Dedifferentiated amniotic fluid mesenchymal stem cell (primary cell): ENCODE results near the gene SERGEF.

Experiments used
- DNase-seq: peaks from one replicate; pipeline ENCODE4 v3.0.0-alpha.2; 2016; ENCODE audit errors: extremely low spot score

SERGEF gene

DNA sequence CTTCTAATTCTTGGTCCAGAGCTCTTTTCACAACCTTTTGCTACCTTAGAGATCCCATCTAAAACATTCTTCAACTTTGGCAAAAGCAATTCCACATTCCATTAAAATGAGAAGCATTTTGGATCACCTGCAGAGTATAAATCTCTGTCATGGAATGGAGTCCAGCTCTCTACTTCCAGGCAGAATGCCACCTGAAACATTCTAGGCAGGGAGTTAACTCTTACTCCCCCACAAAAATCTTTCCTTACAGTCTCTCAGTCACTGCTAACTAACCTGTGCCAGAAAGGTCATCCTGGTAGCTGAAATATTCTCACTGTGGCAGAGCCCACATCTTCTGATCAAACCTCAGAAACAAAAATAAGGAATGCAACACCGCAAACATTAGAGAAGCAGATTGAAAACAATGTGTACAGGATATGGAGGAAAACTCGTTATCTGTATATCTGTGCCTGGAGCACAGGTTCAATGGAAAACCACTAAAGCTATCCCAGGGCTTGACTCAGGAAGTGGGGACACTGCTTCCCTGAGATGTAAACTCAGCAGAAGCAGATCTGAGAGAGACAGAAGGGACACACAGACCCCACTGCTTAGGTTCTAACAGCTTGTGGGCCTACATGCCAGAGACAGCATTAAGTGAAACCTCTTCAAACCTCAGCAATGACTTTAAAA, 199.3 kb downstream of the SERGEF start:
- DNase-seq: no peak

DNA sequence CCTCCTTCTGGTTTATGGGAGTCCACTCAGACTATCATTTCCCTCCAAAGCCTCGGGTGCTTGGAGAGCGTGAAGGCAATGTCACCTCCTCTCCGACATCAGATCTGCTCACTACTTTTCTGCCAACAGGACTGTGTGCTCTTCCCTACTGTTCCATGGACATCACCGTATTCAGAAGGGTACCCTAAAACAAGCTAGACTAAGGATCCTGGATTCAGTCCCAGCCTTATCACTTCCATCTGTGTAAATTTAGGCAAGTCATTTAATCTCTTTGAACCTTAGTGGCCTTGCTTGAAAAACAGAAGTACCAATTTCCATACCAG, 200.0 kb downstream of the SERGEF start:
- no peak for DNase-seq

DNA sequence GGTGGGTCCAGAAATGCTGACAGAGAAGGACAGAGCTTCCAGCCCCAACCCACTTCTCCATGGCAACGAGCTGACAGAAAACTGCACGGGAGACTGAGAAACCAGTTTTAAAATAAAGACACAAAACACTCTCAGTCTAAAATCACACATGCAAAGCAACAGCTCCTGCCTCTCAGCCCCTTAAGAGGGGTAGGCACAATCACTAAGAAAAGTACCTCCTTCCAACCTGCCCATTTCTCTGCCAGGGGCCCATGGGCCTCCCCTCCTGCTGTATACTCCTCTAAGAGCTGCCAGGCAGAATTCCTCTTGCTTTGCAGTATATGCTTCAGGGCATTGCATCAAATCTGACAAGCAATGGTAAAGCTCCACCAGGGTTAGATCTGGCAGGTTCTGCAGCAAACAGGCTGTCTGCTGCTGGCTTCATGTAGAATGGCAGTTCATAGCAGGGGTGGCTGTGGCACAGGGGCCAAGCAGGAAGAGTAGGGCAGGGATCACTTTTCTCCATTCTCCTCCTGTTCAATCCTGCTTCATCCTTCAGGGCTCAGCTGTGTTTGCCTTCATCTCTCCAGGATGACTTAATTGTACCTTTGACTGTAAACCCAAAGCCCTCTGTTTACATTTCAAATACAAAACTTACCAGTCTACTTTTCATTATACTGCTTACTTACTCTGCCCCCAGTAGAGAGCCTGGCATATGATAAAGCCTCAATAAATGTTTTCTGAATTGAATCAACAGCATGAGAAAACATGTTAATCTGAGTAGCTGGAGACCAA, 200.6 kb downstream of the SERGEF start:
- DNase-seq: peak; percentile 18

DNA sequence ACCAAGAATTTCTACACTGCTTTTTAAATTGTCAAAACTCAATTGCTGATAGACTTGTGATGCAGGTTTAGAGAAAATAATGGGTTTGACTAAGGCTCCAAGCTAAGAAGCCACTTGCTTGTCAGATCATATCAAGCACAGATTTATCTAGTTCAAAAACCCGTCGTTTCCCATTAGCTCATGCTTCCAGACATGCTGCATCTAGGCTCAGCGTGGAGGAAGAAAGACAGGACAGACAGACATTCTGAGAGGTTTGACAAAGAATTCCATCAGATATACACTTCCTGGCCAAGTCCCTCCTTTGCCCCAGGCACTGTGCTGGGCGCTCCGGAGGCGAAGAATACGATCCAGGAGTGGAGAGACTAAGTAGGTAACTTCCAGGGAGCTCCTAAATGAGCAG, 201.5 kb downstream of the SERGEF start:
- no peak for DNase-seq

DNA sequence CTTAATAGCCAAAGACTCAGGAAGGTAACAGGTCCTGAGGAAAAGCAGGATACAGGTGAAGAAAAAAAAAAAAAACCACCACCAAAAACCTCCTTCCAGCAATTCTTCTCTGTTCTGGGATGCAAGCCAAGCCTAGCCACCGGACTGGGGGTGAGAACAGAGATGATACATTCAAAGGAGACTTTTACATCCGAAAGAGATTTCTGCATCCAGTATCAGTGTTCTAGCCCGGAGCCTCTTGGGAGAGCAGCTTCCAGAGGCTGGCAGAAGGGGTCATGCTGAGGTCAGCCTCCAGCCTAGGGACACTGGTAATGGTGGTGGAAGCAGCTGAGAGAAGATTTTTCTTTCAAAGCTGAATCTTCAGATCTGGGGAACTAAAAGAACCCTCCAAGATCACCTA, 202.1 kb downstream of the SERGEF start:
- DNase-seq: no peak

DNA sequence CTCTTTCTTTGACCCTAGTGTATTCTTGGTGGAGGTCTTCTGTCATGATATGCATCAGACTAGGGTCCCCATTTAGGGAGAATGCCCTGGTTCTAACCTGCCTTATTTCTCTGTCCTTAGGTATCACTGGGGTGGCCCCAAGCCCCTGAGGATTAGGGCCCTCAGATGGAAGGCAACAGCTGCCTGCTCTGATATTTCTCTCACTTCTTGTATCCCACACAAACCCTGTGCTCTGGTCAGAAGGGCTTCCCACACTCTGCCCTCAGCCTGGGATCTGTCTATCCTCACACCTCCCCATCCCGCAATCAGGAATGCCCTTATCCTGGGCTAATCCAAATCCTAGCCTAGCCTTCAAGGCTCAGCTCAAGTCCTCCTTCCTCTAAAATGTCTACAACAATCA, 202.8 kb downstream of the SERGEF start:
- no peak for DNase-seq

DNA sequence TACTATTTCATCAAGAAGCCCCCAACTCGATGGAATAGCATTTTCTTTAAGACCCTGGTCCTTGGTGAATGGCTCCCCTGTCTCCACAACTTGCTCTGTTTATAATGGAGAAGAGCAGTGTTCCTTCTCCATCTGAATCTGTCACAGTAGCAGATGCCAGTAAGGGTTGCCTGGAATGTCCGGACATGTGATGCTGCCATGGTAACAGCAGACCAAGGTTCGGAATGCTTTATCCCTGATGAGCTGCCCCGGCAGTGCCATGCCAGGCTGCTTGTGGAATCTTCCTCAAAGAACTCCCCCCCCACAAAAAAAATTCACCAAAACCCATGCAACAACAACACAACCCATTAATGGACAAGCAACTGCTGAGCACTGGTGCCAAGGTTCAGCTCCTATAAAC, 205.8 kb downstream of the SERGEF start:
- no peak for DNase-seq

DNA sequence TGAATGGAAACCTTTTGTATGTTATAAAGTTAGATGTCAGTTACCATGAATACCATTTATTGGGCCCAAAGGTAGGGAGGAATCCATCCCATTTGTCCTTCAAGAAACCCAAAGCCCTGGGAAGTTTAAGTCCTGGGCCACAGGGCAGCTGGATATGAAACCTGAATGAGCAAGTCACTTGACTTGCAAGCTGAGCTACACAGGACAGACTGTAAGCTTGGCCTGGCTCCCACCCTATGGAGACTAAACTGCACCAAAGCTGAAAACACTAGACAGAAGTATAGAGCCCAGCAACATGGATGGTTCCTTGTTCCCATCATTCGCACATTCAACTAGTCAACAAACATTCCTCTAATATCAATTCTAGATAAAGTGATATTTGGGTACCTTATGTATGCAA, 207.0 kb downstream of the SERGEF start:
- DNase-seq: no peak

DNA sequence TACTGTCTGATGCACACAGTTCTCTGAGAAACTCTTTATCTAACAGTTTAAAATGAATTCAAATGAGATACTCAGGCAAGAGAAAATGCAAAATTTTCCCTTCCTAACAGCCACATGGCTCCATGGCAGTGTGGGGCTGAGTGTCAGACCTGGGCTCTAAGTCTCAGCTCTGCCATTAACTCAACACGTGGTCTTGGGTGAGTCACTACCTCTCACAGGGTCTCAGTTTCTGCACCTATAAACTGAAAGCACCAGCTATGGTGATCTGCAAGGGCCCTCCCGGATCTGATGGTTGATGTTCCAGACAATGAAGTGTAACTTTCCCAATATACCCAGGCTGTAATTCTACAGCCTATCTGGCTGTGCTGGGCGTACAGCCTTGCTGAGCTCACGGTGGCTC, 207.8 kb downstream of the SERGEF start:
- no peak for DNase-seq

DNA sequence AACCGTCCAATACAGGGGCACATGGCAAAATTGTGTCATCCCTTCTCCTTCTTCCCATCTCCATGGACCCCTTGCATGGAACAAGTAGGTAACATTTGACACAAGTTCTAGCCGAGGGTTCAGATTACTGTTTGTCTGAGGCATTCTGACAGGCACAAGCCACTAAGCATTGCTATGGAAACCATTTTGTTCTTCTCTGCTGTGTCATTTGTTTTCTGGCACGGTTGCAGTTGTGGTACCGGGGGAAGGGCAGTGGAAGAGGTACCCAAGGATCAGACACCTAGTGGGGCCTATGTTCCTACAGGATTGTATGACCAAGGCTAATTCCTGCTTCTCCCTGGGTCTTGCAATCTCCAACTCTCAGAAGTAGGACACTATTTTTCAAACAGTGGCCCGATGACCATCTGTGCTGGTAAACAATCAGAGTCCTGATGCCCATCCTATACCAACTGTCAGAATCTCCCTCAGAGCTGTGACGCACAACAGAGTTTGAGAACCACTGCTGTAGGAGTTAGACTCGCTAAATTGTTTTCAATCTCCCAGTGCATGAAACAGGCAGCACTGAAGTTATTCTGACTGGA, 209.0 kb downstream of the SERGEF start:
- no peak for DNase-seq

DNA sequence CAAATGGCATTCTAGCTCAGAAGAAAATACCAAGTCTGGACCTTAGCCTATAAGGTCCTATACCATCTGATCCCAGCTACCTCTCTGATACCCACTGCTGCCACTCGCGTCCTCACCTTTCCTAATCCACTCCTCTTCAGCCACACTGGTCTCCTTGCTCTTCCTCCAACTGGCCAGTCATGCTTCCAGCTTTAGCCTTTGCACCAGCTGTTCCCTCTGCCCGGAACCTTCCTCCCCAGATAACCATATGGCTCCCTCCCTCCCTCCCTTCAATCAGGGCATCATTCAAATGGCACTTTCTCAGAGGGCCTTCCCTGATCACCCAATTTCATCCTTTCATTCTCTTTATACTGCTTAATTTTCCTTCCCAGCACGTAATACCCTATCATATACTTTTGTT, 210.4 kb downstream of the SERGEF start:
- DNase-seq: no peak

DNA sequence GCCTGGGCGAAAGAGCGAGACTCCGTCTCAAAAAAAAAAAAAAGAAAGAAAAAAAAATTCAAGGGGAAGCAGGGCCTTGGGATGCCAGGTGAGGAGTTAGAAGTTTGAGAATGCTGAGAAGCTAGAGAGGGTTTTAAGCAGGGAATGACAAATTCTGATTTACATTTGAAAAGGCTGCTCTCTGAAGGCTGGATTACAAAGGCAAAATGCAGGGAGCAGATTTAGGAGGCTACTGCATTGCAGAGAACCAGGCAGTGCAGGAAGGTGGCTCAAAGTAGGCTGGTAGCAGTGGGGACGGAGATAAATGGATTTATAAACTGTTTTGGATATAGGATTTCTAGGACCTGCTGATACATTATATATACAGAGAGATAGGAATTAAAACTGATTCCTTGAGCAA, 211.7 kb downstream of the SERGEF start:
- DNase-seq: no peak

DNA sequence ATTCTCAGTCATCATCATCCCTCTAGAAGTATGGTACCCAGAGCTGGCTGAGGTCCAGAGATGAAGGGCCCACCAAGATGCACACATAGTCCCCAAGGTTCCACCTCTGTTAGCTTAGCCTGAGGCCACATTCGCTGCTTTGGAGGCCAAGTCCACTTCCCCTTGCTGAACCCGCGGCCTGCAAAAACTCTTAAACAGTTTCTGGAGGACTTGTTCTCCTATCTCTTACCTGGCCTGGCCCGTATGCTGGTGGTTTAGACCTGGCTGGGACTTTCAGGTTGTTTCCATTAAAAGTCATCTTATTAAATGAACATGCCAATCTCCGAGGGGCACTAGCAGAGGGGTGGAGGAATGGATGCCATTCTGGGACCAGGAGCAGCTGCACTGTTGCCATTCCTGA, 213.7 kb downstream of the SERGEF start:
- no peak for DNase-seq

DNA sequence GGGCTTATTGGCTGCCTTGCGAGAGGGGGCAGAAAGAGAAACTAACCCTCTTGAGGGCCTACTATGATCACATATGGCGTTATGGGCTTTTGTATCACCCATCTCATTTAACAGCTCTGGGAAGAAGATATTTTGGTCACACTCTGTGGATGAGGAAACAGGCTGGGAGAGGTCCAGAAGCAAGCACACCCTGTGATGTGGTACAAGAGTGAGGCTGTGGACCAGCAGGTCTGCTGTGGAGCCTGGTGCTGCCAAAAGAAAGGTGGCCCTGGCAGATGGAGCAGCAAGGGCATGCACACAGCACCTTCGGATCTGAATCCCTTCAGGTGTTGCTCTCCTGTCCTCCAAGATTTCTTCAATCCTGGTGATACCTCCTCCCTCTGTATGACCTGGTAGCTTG, 214.1 kb downstream of the SERGEF start:
- DNase-seq: no peak

DNA sequence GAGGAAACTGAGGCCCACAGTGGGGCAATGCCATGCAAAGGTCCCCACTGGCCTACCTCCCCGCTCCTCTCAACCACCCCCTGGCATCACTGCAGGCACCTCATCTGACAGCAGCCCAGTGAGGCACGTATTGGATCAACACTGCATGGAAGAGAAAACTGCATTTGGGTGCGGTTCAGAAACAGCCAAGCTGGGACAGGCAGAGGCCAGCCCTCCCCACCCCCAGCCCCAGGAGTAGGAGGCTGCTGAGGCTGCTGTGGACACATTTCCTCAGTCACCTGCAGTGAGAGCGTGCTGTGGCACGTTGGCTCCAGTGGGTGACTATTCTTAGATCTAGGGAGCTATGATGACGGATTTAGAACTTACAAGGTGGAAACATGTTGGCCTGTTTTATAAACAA, 214.6 kb downstream of the SERGEF start:
- no peak for DNase-seq

DNA sequence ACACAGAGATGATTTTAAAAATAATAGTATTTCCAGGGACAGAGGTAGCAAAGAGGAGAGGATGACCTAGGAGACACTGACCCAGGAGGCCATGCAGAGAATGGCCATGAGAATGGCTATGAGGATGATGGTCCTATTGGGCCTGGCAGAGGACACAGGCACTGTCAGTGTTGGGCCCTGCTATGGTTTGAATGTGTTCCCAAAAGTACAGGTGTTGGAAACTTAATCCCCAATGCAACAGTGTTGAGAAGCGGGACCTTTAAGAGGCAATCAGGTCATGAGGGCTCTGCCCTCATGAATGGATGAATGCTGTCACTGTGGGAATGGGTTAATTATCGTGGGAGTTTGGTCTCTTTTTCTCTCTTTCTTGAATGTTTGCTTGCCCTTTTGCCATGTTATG, 216.7 kb downstream of the SERGEF start:
- DNase-seq: no peak

DNA sequence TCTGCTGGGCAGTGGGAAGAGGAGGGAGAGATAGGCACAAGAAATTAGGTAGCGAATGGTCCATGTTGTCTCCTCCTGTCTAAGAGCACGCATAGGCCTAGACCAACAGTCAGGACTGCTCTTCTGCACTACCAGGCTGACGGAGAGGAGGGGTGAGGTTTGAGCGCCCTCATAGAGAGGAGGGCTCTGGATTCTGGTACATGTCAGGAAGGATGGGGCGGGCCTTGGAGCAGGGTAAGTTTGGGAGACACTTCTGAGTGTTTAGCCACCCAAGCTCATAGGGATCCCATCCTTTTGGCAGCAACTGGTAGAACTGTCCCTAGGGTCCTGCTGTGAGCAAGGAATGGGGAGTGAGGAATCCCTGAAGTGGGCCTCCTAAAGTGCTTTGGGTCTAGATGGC, 217.9 kb downstream of the SERGEF start:
- no peak for DNase-seq

DNA sequence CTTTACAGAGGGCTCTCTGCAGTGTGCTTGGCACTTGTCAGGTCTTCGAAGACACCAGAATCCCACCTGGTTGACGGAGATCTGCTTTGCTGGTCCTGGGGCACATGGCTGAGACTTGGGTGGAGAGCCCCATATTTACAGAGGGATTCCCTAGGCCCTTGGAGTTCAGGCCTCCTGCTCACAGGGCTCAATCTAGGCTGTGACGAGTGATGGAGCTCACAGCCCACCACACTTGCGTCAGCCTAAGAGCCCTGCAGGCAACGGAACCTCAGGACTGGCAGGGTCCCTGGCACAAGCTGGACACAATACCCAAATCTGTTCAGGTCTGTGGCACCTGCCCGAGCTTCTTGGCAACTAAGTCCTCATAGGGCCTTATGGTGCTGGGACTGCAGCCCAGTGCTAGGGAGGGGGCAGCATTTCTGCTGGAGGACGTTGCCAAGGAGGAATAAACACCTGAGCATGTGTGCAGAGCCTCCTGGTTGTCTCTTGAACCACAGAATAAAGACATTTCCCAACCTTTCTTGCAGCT, 219.1 kb downstream of the SERGEF start:
- no peak for DNase-seq

DNA sequence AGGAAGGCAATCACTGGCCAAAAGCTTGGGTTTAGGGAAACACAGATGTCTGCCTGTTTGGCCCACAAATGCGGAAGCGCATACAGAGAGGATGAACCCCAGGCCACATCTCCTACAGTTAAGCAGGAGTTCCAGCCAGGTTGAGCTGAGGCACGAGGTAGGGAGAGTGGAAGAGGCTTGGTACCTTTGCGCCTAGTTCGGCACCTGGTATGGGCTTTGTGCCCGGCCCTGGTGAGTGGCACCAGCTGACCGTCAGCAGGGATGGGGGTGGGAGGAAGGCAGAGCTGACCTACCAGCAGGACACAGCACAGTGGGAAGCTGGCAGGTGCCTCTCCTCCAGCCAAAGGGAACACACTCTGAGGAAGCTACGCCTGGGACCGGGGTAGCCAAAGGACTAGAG, 220.7 kb downstream of the SERGEF start:
- DNase-seq: no peak

DNA sequence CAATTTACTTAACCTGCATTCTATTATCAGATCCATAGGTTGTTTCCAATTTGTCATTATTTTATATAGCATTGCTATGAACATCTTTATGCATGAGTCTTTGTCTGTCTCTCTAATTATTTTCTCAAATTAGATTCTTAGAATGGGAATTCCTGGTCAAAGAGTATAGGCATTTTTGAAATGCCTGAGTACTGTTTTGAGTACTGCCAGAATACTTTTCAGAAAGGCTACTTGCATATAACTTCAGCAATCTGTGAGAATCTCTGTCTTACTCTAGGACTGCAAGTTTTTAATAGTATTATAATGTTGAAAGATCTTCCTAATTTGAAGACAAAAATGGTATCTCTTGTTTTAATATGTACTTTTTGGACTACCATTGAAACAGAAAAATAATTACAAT, 221.7 kb downstream of the SERGEF start:
- no peak for DNase-seq

DNA sequence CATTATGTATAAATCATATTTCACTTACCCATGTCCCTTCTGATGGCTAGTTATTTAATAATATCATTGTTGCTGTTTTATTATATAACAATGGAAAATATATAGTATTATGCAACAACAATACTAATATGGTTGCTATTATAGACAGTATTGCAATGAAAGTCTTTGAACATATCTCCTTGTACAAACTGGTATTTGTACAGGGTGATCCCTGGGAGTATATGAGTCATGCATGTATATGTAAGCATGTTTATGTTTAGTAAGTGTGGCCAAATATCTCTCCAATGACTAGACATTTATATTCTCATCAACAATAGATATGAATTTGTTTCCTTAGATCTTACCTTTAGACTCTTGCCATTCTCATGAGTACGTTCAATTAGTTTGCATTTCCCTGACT, 222.4 kb downstream of the SERGEF start:
- no peak for DNase-seq

DNA sequence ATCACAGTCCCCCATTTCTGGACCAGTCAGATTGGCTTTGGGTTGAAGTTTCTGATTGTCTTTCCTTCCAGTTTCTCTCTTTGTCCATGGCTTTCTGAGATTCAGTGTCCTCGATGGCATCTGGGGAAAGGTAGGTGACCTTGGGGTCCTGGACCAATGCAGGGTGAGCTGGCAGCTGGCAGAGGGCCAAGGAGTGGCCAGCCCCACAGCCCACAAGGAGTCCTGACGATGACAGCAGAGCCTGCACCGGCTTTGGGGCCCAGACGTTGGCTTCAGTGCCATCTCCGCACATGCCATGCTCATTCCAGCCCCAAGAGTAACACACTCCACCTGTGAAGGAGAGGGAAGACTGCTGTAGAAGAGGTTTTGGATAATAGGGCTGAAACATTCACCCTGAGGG, 224.8 kb downstream of the SERGEF start:
- DNase-seq: no peak

DNA sequence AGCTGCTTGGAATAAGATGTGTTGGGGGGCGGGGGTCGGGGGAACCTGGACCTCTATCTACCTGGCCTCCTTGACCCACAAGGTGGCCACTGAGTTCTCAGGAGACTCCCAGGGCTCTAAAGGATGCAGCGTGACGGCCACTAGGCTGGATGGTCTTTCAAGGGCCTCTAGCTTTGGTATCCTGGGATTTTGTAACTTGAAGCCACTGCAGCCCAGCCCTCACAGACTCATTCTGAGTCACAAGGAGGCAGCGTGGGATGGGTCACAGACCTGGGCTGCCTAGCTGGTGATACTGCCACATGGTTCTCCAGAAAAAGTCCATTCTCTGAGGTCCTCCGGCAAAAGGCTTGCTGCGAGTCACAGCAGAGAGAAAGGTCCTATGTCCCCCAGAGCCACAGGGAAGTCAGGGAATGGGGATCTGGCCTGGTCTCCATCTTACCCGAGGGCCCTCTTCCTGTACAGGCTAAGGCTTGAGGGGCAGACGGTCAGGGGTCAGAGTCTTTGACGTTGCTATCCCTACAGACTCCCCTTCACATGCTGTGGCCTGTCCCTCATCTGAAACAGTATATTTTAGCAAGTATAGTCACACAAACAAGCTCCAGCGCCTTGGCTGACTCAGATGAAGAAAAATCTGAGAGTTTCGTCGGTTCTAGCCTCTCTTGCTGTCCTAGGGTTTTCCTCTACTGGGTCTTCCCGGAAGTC, 225.9 kb downstream of the SERGEF start:
- DNase-seq: peak; percentile 71
